NB4 (cell line): Measurements from ENCODE around the gene NIP7.

ENCODE experiments used
- DNase-seq: peaks from one replicate; pipeline ENCODE4 v3.0.0; 2010; ENCODE audit warnings: low read depth
- H3K4me3 ChIP-seq: one replicate; pipeline ENCODE4 v1.5.1; 2011; ENCODE audit warnings: mild to moderate bottlenecking, low read depth, low read length, moderate library complexity
- CTCF ChIP-seq: IDR thresholded peaks from one replicate; pipeline ENCODE4 v1.5.1; 2012; ENCODE audit warnings: low read depth, low read length
- MYC ChIP-seq: IDR thresholded peaks from 2 replicates; pipeline ENCODE4 v1.6.1; 2011; ENCODE audit warnings: low read depth, low read length
- POLR2A ChIP-seq: IDR thresholded peaks from 2 replicates; pipeline ENCODE4 v1.6.1; 2011; ENCODE audit warnings: mild to moderate bottlenecking; ENCODE audit not compliant: insufficient read length; ENCODE audit errors: extremely low read depth
- TF ChIP-seq, protein P1 (sequence below): IDR thresholded peaks from 2 replicates; pipeline ENCODE4 v1.6.1; 2011; ENCODE audit warnings: low read depth, low read length

The NIP7 gene

DNA sequence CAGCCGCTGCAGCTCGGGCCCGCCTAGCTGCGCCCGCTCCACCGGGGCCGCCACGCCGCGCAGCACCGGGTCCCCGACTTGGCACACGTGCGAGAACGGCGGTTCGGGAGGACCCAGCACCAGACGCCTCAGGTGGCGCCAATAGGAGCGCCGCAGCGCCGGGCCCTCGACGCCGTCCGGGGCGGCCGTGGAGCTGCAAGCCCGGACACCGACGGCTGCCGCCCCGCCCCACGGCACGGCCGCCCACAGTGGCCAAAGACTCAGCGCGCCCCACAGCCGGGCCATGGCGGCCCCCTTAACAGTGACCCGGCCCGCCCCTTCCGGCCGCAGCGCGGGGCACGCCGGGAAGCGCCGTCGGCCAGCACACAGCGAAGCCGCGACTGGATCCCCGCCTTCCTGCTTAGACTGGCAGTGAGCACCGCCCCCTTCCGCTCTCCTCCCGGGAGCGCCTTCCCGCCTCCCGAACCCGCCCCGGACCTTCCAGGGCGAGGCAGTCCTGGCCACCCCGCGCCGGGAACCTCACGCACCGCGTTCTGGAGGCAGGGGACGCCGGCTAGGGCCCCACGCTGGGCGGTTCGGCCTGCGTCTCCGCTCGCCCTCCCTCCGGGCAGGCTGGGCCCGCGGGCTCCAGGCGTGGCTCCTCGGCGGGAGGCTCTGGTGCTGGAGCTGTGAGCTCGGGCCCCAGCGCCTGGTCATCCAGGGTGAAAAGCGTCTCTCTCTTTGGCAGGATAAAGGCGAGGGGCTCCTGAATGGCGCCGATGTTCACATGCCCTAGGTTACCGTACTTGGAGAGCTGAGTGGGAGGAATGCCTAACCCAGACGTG, 9.1 kb upstream of the NIP7 start, which contains the start of gene PDF:
Gene PDF (minus strand): TSS at position 303 of the 824 bp plus-strand sequence. CDS start 18 bp downstream, at position 285.
- peak within 1 kb of the TSS; percentile 89 for H3K4me3 ChIP-seq
- peak; percentile 97 for DNase-seq
- TF ChIP-seq CTCF (no peak), POLR2A (peak; percentile 57), MYC (peak; percentile 64)
- TF ChIP-seq, protein P1, sequence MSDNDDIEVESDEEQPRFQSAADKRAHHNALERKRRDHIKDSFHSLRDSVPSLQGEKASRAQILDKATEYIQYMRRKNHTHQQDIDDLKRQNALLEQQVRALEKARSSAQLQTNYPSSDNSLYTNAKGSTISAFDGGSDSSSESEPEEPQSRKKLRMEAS, result peak; percentile 54

- TF ChIP-seq, protein P1, result no peak
- no peak for TF ChIP-seq POLR2A
- no peak for TF ChIP-seq CTCF
- no peak for TF ChIP-seq MYC
- H3K4me3 ChIP-seq, result no peak overlapping the region
- DNase-seq, result no peak
Measured at GRCh38 chr16:69334696-69335095, 4.9 kb upstream of the NIP7 start.

DNA sequence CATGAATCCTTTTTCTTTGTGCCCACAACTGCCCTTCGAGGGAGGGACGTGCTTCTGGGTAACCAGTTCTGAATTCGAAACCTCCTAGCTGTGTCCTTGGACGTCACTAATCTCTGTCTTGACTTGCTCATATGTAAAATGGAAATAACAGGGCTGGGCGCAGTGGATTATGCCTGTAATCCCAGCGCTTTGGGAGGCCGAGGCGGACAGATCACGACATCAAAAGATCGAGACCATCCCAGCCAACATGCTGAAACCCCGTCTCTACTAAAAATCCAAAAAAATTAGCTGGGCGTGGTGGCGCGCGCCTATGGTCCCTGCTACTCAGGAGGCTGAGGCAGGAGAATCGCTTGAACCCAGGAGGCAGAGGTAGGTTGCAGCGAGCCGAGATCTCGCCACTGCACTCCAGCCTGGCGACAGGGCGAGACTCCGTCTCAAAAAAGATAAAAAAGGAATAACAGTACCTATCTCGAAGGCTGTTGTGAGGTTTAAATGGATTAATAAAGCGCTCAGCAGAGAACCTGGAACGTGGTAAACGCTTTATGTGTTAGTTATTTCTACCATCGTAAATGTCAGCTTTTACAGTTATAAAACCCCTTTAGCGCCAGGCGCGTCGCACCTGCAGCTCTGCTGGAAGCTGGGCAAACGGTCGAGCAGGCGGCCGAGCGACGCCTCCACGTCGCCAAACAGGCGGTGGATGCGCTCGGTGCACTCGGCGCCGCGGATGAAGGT, 849 bp upstream of the NIP7 start:
- H3K4me3 ChIP-seq, result peak overlapping the region; percentile 98
- TF ChIP-seq CTCF, result no peak
- TF ChIP-seq POLR2A, result no peak
- TF ChIP-seq MYC, result no peak
- TF ChIP-seq, protein P1, result no peak
- no peak for DNase-seq

DNA sequence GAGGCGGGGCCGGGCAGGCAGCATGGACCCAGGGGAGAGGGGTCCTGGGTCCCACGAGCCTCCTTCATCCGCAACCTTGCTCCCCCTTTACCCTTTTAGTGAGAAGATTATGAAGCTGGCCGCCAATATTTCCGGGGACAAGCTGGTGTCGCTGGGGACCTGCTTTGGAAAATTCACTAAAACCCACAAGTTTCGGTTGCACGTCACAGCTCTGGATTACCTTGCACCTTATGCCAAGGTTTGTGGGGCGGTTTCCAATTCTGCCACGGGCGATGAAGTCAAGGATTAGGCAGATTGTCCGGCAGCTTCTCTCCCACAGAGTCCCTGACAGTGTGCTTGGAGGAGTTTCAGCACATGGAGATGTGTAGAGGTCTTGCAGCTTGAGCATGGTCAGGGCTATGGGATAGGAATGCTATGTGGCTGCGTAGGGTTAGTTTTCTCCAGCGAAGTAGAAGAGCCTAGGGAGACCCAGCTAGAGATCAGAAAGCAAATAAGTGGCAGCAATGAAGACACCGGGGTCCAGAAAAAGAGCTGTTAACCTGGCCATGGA, 598 bp downstream of the NIP7 start:
- TF ChIP-seq, protein P1, result no peak
- no peak for TF ChIP-seq MYC
- TF ChIP-seq POLR2A, result no peak
- DNase-seq, result no peak
- peak overlapping the region; percentile 98 for H3K4me3 ChIP-seq

- no peak for DNase-seq
- H3K4me3 ChIP-seq, result no peak overlapping the region
- TF ChIP-seq CTCF, result no peak
- TF ChIP-seq MYC, result no peak
- no peak for TF ChIP-seq POLR2A
Measured at GRCh38 chr16:69344171-69344570, 4.6 kb downstream of the NIP7 start.

DNA sequence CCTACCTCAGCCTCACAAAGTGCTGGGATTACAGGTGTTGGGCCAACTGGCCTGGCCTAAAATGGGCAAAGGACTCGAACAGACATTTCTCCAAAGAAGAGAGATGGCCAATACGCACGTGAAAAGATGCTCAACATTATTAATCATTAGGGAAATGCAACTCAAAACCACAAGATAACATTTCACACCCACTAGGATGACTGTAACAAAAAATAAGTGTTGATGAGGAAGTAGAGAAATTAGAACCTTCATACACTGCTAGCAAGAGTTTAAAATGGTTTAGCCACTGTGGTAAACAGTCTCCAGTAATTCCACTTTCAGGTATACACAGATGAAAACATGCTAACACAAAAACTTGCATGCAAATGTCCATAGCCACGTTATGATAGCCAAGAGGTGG, 6.4 kb downstream of the NIP7 start:
- TF ChIP-seq POLR2A, result no peak
- TF ChIP-seq CTCF, result no peak
- TF ChIP-seq, protein P1, result no peak
- TF ChIP-seq MYC, result no peak
- DNase-seq, result no peak
- no peak overlapping the region for H3K4me3 ChIP-seq
